H1 (cell line): Measurements from ENCODE around the gene SSH2. TPM values are rescaled to one million over a fixed set of nuclear protein-coding genes. Genes with fewer than 3 reads are reported as not detected.

ENCODE experiments used
- CTCF ChIA-PET: fragments of 300-600 bp; sonication (Branson Sonifier 250); formaldehyde crosslinking; loops from one replicate; lab custom pipeline; 2021; ENCODE audit not compliant: partially characterized antibody; lab: Charles Lee
- POLR2A ChIA-PET: fragments of 300-600 bp; sonication (Branson Sonifier 250); formaldehyde crosslinking; loops from one replicate; lab custom pipeline; 2021; ENCODE audit warnings: inconsistent platforms; ENCODE audit not compliant: partially characterized antibody; lab: Charles Lee
- DNase-seq, 2 experiments: peaks; one replicate each; pipeline versions ENCODE4 v3.0.0 to v3.0.0-alpha.2; 2010 to 2022; ENCODE audit warnings: low spot score in 2 of 2, low read depth in 1 of 2, mixed read lengths in 1 of 2
- FAIRE-seq: peaks from 2 replicates; lab custom pipeline; 2011; peaks lifted over from hg19 to GRCh38; lab: Jason Lieb, UNC
- H2AFZ ChIP-seq: 2 replicates; pipeline ENCODE4 v1.8.1; 2012; ENCODE audit warnings: low read length, inconsistent platforms
- H2AK5ac ChIP-seq: 2 replicates; pipeline ENCODE4 v1.6.1; 2013; ENCODE audit warnings: low read depth, low read length
- H2BK120ac ChIP-seq: replicated peaks from 2 replicates; pipeline ENCODE3; 2013; ENCODE audit warnings: low read depth, low read length, inconsistent platforms
- H2BK12ac ChIP-seq: 2 replicates; pipeline ENCODE4 v1.6.1; 2013; ENCODE audit warnings: low read depth, low read length
- H2BK15ac ChIP-seq: 2 replicates; pipeline ENCODE4 v1.6.1; 2013; ENCODE audit warnings: low read length
- H2BK20ac ChIP-seq: 2 replicates; pipeline ENCODE4 v1.6.1; 2013; ENCODE audit warnings: low read length
- H2BK5ac ChIP-seq: 2 replicates; pipeline ENCODE4 v1.6.1; 2013; ENCODE audit warnings: low read depth, low read length
- H3K14ac ChIP-seq: 2 replicates; pipeline ENCODE4 v1.6.1; 2013; ENCODE audit warnings: inconsistent platforms; ENCODE audit not compliant: insufficient read length
- H3K18ac ChIP-seq: 2 replicates; pipeline ENCODE4 v1.6.1; 2013; ENCODE audit warnings: low read length; ENCODE audit errors: extremely low read depth
- H3K23ac ChIP-seq: 2 replicates; pipeline ENCODE4 v1.6.1; 2013; ENCODE audit warnings: inconsistent platforms; ENCODE audit not compliant: insufficient read length
- H3K23me2 ChIP-seq: 2 replicates; pipeline ENCODE4 v1.6.1; 2013; ENCODE audit warnings: low read depth, low read length
- H3K27ac ChIP-seq: 2 replicates; pipeline ENCODE4 v1.6.1; 2011; ENCODE audit warnings: low read depth, low read length, inconsistent platforms
- H3K27me3 ChIP-seq, 4 experiments: replicated peaks in 1 of 4; 1 replicate in 1 of 4; 2 replicates in 3 of 4; pipeline versions ENCODE4 v1.6.1 to v1.8.1; 2011 to 2013; ENCODE audit warnings: low read length in 3 of 4, mild to moderate bottlenecking in 3 of 4, inconsistent platforms in 2 of 4, mixed read lengths in 2 of 4, moderate library complexity in 1 of 4; ENCODE audit not compliant: control insufficient read depth in 3 of 4, insufficient read depth in 3 of 4; ENCODE audit errors: extremely low read depth in 1 of 4
- H3K36me3 ChIP-seq, 4 experiments: 2 replicates each; pipeline versions ENCODE4 v1.6.1 to v1.8.1; 2011 to 2013; ENCODE audit warnings: mild to moderate bottlenecking in 4 of 4, low read length in 3 of 4, moderate library complexity in 2 of 4, control low read depth in 1 of 4, inconsistent platforms in 1 of 4; ENCODE audit not compliant: insufficient read depth in 4 of 4, control insufficient read depth in 2 of 4
- H3K4ac ChIP-seq: replicated peaks from 2 replicates; pipeline ENCODE3; 2013; ENCODE audit warnings: low read length, low read depth, mixed read lengths, inconsistent platforms; ENCODE audit not compliant: insufficient read length
- H3K4me1 ChIP-seq, 4 experiments: replicated peaks in 1 of 4; 1 replicate in 1 of 4; 2 replicates in 3 of 4; pipeline versions ENCODE4 v1.6.1 to v1.8.1; 2011 to 2013; ENCODE audit warnings: low read length in 3 of 4, inconsistent platforms in 2 of 4, mixed read lengths in 1 of 4; ENCODE audit not compliant: insufficient read depth in 4 of 4, control insufficient read depth in 3 of 4
- H3K4me2 ChIP-seq, 2 experiments: 2 replicates each; pipeline versions ENCODE4 v1.6.1 to v1.8.1; 2011 to 2013; ENCODE audit warnings: low read depth in 2 of 2, low read length in 2 of 2, control low read depth in 1 of 2, inconsistent platforms in 1 of 2, mild to moderate bottlenecking in 1 of 2; ENCODE audit not compliant: insufficient read depth in 1 of 2
- H3K4me3 ChIP-seq, 4 experiments: fragments of 200-600, 300-600 bp in 1 of 4; sonication (generic), shearing (Covaris generic), sonication (Bioruptor Twin) in 1 of 4; 2 replicates each; pipeline versions ENCODE4 v1.5.1 to v1.8.1; 2011 to 2016; ENCODE audit warnings: low read length in 4 of 4, low read depth in 3 of 4, control low read depth in 2 of 4, inconsistent platforms in 2 of 4, mild to moderate bottlenecking in 2 of 4, mixed read lengths in 1 of 4, moderate library complexity in 1 of 4; ENCODE audit not compliant: insufficient read depth in 2 of 4; ENCODE audit errors: extremely low read depth in 1 of 4
- H3K56ac ChIP-seq: replicated peaks from 2 replicates; pipeline ENCODE3; 2013; ENCODE audit warnings: low read depth, mild to moderate bottlenecking, mixed read lengths, low read length, inconsistent platforms; ENCODE audit not compliant: insufficient read length
- H3K79me1 ChIP-seq: 2 replicates; pipeline ENCODE4 v1.6.1; 2013; ENCODE audit warnings: low read depth, low read length, control low read depth
- H3K79me2 ChIP-seq, 2 experiments: 2 replicates each; pipeline versions ENCODE4 v1.6.1 to v1.8.1; 2012 to 2013; ENCODE audit warnings: low read length in 2 of 2, mild to moderate bottlenecking in 2 of 2, inconsistent platforms in 1 of 2; ENCODE audit not compliant: insufficient read depth in 2 of 2, control insufficient read depth in 1 of 2
- H3K9ac ChIP-seq, 4 experiments: replicated peaks in 1 of 4; 1 replicate in 1 of 4; 2 replicates in 3 of 4; pipeline versions ENCODE4 v1.6.1 to v1.8.1; 2011 to 2013; ENCODE audit warnings: low read depth in 3 of 4, low read length in 3 of 4, control low read depth in 2 of 4, mild to moderate bottlenecking in 2 of 4, moderate library complexity in 2 of 4, inconsistent platforms in 1 of 4; ENCODE audit errors: extremely low read depth in 1 of 4
- H3K9me3 ChIP-seq, 2 experiments: 2 replicates each; pipeline versions ENCODE4 v1.6.1 to v1.8.1; 2012 to 2013; ENCODE audit warnings: mild to moderate bottlenecking in 2 of 2, moderate library complexity in 2 of 2, control low read depth in 1 of 2, inconsistent platforms in 1 of 2, low read depth in 1 of 2, low read length in 1 of 2, mixed read lengths in 1 of 2; ENCODE audit not compliant: insufficient read depth in 2 of 2
- H4K20me1 ChIP-seq, 2 experiments: replicated peaks in 1 of 2; 2 replicates each; pipeline versions ENCODE3 to v1.8.1; 2011 to 2013; ENCODE audit warnings: inconsistent platforms in 2 of 2, low read length in 2 of 2, mild to moderate bottlenecking in 1 of 2; ENCODE audit not compliant: insufficient read depth in 2 of 2, control insufficient read depth in 1 of 2
- H4K5ac ChIP-seq: 2 replicates; pipeline ENCODE4 v1.6.1; 2013; ENCODE audit warnings: low read length, low read depth, mixed read lengths, inconsistent platforms; ENCODE audit not compliant: insufficient read length
- H4K8ac ChIP-seq: 2 replicates; pipeline ENCODE4 v1.8.0; 2013; ENCODE audit warnings: mild to moderate bottlenecking, moderate library complexity, low read length, inconsistent platforms; ENCODE audit not compliant: insufficient read depth; ENCODE audit errors: extremely low read depth
- H4K91ac ChIP-seq: replicated peaks from 2 replicates; pipeline ENCODE3; 2013; ENCODE audit warnings: low read length, mixed read lengths, inconsistent platforms; ENCODE audit not compliant: insufficient read length
- BACH1 ChIP-seq: IDR thresholded peaks from 2 replicates; pipeline ENCODE4 v1.6.1; 2012; ENCODE audit warnings: low read length, improper control_type of control experiment
- EZH2 ChIP-seq: fragments of 200-600 bp; sonication (generic); IDR thresholded peaks from 2 replicates; pipeline ENCODE4 v1.7.1; 2012; ENCODE audit warnings: low read depth, mild to moderate bottlenecking, moderate library complexity, low read length, inconsistent platforms; ENCODE audit not compliant: severe bottlenecking
- KDM5A ChIP-seq: fragments of 200-600 bp; IDR thresholded peaks from 2 replicates; pipeline ENCODE4 v1.7.1; 2012; ENCODE audit warnings: mild to moderate bottlenecking, low read length, inconsistent platforms, mixed read lengths
- POU5F1 ChIP-seq: IDR thresholded peaks from 2 replicates; pipeline ENCODE4 v1.6.1; 2011; ENCODE audit warnings: low read depth, mild to moderate bottlenecking, low read length, moderate library complexity
- RAD21 ChIP-seq, 2 experiments: IDR thresholded peaks in 1 of 2; conservative IDR thresholded peaks in 1 of 2; 2 replicates each; pipeline ENCODE4 v1.6.1; 2011; ENCODE audit warnings: low read depth in 2 of 2, low read length in 2 of 2, improper control_type of control experiment in 1 of 2, inconsistent platforms in 1 of 2, mild to moderate bottlenecking in 1 of 2, moderate library complexity in 1 of 2
- RNF2 ChIP-seq: fragments of 200-900, 300-1000 bp; sonication (generic); IDR thresholded peaks from 2 replicates; pipeline ENCODE4 v1.7.1; 2016; ENCODE audit warnings: borderline replicate concordance, low read depth, mild to moderate bottlenecking, antibody characterized with exemption, low read length; ENCODE audit not compliant: poor library complexity, severe bottlenecking; ENCODE audit errors: missing control alignments
- TCF12 ChIP-seq: IDR thresholded peaks from 2 replicates; pipeline ENCODE4 v1.6.1; 2011; ENCODE audit warnings: low read depth, mild to moderate bottlenecking, low read length
- WGBS, 2 experiments: shearing (Covaris generic) in 1 of 2; methylation state at CpG; one replicate each; pipeline versions ENCODE4 v1.1.6 to v1.1.7; 2013 to 2015; ENCODE audit warnings: low lambda C conversion rate in 2 of 2, mixed read lengths in 2 of 2, inconsistent platforms in 1 of 2, low coverage in 1 of 2, missing lambda C conversion rate in 1 of 2; ENCODE audit not compliant: insufficient replicate concordance in 2 of 2, insufficient coverage in 1 of 2, insufficient read length in 1 of 2; ENCODE audit errors: extremely low coverage in 1 of 2, missing lambda C conversion rate in 1 of 2; 5-methylcytosine and 5-hydroxymethylcytosine counted together
- polyA plus RNA-seq, 7 experiments: library from polyadenylated mRNA; depleted of rRNA in 3 of 7; stranded (reverse) in 5 of 7; unstranded in 2 of 7; fragments of >200 nt in 5 of 7; fragments of 200-250 nt in 2 of 7; gene quantifications; 1 replicate in 5 of 7; 2 replicates in 1 of 7; 4 replicates in 1 of 7; pipeline versions ENCODE4 v1.2.1 to v1.2.3, GENCODE V29; 2011 to 2013; ENCODE audit warnings: missing spikeins in 2 of 7, mixed read lengths in 2 of 7
- total RNA-seq: library from RNA; stranded (reverse); fragmentation: NEBNext Ultra II Directional; extraction: Animal tissue kit (Norgen Biotek cat#: 25700); gene quantifications from 2 replicates; pipeline ENCODE4 v1.2.1, GENCODE V29; 2021

The SSH2 gene
- total and polyA plus RNA-seq, 2 of the 8 experiments (the other 6 are each of a cell fraction or from before 2014, with no cell fraction given): 5.2 to 15.9 TPM

GRCh38 chr17:29777663-29778062 lies 152.4 kb downstream of the SSH2 start:
- H3K4me3 ChIP-seq: no peak overlapping the region
- WGBS, 2 experiments: 100% methylated on average over 1 of the region's 1 CpG; no CpG with 5 or more reads in 1 of the 2 experiments
- no peak overlapping the region for H2BK15ac ChIP-seq
- no peak overlapping the region for H3K4me2 ChIP-seq
- H2AFZ ChIP-seq: no peak overlapping the region
- H4K5ac ChIP-seq: no peak overlapping the region
- no peak overlapping the region for H2BK5ac ChIP-seq
- no peak overlapping the region for H2BK120ac ChIP-seq
- H4K8ac ChIP-seq: no peak overlapping the region
- no peaks in the 10 kb centered on the region for H3K36me3 ChIP-seq
- no peaks in the 10 kb centered on the region for H4K20me1 ChIP-seq
- FAIRE-seq (no peak), DNase-seq (no peak)
- TF ChIP-seq TCF12: no peak
- no peak for TF ChIP-seq KDM5A
- no peak for TF ChIP-seq BACH1
- TF ChIP-seq RAD21 (IDR thresholded peaks at IDR 0.05 in 1 of 2, conservative IDR thresholded peaks at IDR 0.05 in 1 of 2; ENCODE audit: low read depth in 2 of 2, low read length in 2 of 2): no peak
- TF ChIP-seq RNF2: no peak
- no peak for TF ChIP-seq EZH2
- no peak for TF ChIP-seq POU5F1
- no peak overlapping the region for H3K56ac ChIP-seq
- no peak overlapping the region for H2AK5ac ChIP-seq
- no peaks in the 10 kb centered on the region for H3K27me3 ChIP-seq
- H3K4ac ChIP-seq: no peak overlapping the region
- H2BK20ac ChIP-seq: no peak overlapping the region
- H3K23me2 ChIP-seq: no peaks in the 10 kb centered on the region
- no peaks in the 10 kb centered on the region for H3K79me2 ChIP-seq
- H3K27ac ChIP-seq: no peak overlapping the region
- H3K14ac ChIP-seq: no peak overlapping the region
- H3K9me3 ChIP-seq: no peaks in the 10 kb centered on the region
- ChIA-PET POLR2A (no interaction called here), CTCF (interaction anchor here (0.6 to 9.1 kb wide), 15 partner anchors 12 to 625 kb away, joined by 3 to 97 read pairs (median 4); no protein-coding TSS in a partner anchor)
- no peak overlapping the region for H3K18ac ChIP-seq
- H3K4me1 ChIP-seq: no peaks in the 10 kb centered on the region
- no peak overlapping the region for H2BK12ac ChIP-seq
- no peak overlapping the region for H3K23ac ChIP-seq
- no peaks in the 10 kb centered on the region for H3K79me1 ChIP-seq
- H4K91ac ChIP-seq: no peak overlapping the region
- no peak overlapping the region for H3K9ac ChIP-seq
